C4-2B (cell line): ENCODE measurements around the gene PPP5C.

Experiments
- H3K27ac ChIP-seq: fragments of 450-650 bp; 2 replicates; pipeline ENCODE4 v1.5.1; 2017
- ZFX ChIP-seq: fragments of 450-650 bp; IDR thresholded peaks from 2 replicates; pipeline ENCODE4 v1.6.1; 2017
- TF ChIP-seq, protein P1 (sequence below): fragments of 450-650 bp; conservative IDR thresholded peaks from 2 replicates; pipeline ENCODE4 v1.5.1; 2017; ENCODE audit warnings: mild to moderate bottlenecking

The PPP5C gene

GRCh38 chr19:46339446-46339845 is 7.4 kb upstream of the PPP5C start:
- no peak overlapping the region for H3K27ac ChIP-seq
- TF ChIP-seq ZFX: no peak
- TF ChIP-seq, protein P1, sequence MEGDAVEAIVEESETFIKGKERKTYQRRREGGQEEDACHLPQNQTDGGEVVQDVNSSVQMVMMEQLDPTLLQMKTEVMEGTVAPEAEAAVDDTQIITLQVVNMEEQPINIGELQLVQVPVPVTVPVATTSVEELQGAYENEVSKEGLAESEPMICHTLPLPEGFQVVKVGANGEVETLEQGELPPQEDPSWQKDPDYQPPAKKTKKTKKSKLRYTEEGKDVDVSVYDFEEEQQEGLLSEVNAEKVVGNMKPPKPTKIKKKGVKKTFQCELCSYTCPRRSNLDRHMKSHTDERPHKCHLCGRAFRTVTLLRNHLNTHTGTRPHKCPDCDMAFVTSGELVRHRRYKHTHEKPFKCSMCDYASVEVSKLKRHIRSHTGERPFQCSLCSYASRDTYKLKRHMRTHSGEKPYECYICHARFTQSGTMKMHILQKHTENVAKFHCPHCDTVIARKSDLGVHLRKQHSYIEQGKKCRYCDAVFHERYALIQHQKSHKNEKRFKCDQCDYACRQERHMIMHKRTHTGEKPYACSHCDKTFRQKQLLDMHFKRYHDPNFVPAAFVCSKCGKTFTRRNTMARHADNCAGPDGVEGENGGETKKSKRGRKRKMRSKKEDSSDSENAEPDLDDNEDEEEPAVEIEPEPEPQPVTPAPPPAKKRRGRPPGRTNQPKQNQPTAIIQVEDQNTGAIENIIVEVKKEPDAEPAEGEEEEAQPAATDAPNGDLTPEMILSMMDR: no peak

DNA sequence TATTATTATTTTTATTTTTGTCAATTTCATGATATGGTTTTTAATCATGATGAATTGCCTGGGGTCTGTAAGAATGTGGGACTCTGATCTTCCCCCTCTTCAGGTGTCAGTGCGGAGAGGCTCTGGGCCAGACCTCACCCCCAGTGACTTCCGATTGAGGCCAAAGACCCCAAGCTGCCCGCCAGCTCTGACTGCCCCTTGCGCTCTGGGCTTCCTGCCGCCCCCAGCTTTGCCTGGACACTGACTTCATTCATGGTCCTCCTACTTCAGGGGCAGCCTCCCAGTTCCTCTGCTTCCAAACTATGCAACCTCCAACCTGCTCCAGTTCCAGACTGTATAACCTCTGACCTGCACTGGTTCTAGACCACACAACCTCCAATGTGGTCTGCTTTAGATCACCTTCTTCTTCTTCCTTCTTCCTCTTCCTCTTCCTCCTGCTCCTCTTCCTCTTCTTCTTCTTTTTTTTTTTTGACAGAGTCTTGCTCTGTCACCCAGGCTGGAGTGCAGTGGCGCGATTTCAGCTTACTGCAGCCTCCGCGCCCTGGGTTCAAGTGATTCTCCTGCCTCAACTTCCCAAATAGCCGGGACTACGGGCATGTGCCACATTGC is 6.7 kb upstream of the PPP5C start:
- no peak for TF ChIP-seq ZFX
- TF ChIP-seq, protein P1: no peak
- H3K27ac ChIP-seq: no peak overlapping the region

DNA sequence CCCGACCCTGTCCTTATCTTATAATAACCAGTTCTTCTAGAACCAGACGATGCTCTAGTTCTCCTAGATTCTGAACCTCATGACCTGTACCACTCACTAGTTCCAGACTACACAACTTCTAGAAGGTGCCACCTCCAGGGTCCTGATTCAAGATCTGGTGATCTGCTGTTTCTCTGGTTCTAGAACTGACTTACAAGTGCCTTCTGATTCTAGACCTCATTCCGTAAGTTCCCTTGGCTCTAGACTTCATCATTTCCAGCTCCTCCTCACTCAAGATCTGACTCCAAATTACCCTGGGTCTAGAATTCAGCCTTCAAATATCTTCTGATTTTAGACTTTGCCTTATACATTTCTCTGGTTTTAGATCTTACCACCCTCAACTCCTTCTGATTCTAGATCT is 5.0 kb upstream of the PPP5C start:
- TF ChIP-seq, protein P1: no peak
- TF ChIP-seq ZFX: no peak
- H3K27ac ChIP-seq: no peak overlapping the region

DNA sequence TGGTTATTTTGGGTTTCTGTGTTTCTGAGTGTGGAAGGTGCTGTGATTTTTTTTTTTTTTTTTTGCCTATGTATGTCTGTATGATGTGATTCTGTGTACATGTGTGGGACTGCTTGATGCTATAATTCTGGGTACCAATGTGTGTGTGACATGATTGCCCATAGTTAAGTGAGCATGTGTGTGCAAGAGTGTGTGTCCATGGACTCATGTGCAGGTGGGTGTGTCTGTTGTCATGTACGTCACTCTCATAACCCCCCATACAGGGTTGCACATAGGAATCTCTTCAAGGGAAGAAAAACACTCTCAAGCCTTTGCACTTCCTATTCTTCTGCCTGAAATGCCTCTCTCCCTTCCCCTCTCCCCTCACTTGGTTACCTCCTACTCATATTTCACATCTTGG is 2.5 kb upstream of the PPP5C start:
- TF ChIP-seq, protein P1: no peak
- TF ChIP-seq ZFX: no peak
- no peak overlapping the region for H3K27ac ChIP-seq

- no peak overlapping the region for H3K27ac ChIP-seq
- TF ChIP-seq, protein P1: no peak
- TF ChIP-seq ZFX: no peak
These were observed 1.7 kb upstream of the PPP5C start for GRCh38 chr19:46345157-46345556.

DNA sequence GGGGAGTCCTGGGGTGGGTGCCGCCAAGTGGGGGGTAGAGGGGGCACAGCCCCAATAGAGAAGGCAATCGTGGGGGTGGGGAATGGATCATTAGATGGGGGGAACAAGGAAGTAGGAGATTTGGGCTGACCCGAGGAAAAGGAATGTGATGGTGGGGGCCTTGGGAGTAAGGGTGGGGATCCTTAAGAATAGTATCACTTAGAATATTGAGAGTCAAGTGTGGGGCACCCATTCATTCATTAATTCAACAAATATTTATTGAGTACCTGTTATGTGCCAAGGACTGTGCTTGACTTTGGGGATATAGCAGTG is 641 bp downstream of the PPP5C start:
- peak overlapping the region; percentile 94 for H3K27ac ChIP-seq
- no peak for TF ChIP-seq ZFX
- TF ChIP-seq, protein P1: peak; percentile 60; the same call in 1 of the 2 replicates

GRCh38 chr19:46347985-46348384 is 1.1 kb downstream of the PPP5C start:
- TF ChIP-seq ZFX: no peak
- TF ChIP-seq, protein P1: no peak

More at GRCh38 chr19:46347985-46348384, 1.1 kb downstream of the PPP5C start:
- no peak overlapping the region; the same call in 1 of the 2 replicates for H3K27ac ChIP-seq
